NK-92 treated with Interleukin-12 subunit alpha and Interleukin-12 subunit beta, amount 100 ng/mL, for 24 hours (cell line): ENCODE results near the gene PRR14.
A peak's percentile ranks its signal among the peaks of the same experiment; 100 is the strongest.

Experiments used
- DNase-seq: peaks from one replicate; lab custom pipeline; 2025; lab: John Stamatoyannopoulos, UW

The PRR14 gene

GRCh38 chr16:30659507-30660423, 9.0 kb downstream of the PRR14 start:
- peak; percentile 52 for DNase-seq

- peak; percentile 56 for DNase-seq
These were observed 9.9 kb downstream of the PRR14 start for GRCh38 chr16:30660424-30661261.

- DNase-seq, result no peak
These were observed 11.7 kb downstream of the PRR14 start for GRCh38 chr16:30662449-30662848.

GRCh38 chr16:30663038-30663437, 12.3 kb downstream of the PRR14 start:
- no peak for DNase-seq

- DNase-seq, result no peak
These were observed 13.1 kb downstream of the PRR14 start for GRCh38 chr16:30663820-30664219.

- DNase-seq, result no peak
These were observed 13.9 kb downstream of the PRR14 start for GRCh38 chr16:30664616-30665109.

GRCh38 chr16:30665155-30665829, 14.5 kb downstream of the PRR14 start:
- no peak for DNase-seq

GRCh38 chr16:30665830-30666190, 15.1 kb downstream of the PRR14 start:
- DNase-seq, result no peak

- no peak for DNase-seq
These were observed 15.9 kb downstream of the PRR14 start for GRCh38 chr16:30666681-30667080.

GRCh38 chr16:30667361-30667905, 16.7 kb downstream of the PRR14 start:
- DNase-seq, result no peak

GRCh38 chr16:30668393-30668792, 17.6 kb downstream of the PRR14 start:
- DNase-seq, result no peak

- no peak for DNase-seq
These were observed 18.5 kb downstream of the PRR14 start for GRCh38 chr16:30669026-30669902.

- no peak for DNase-seq
These were observed 19.4 kb downstream of the PRR14 start for GRCh38 chr16:30669903-30670824.

GRCh38 chr16:30675143-30675542, 24.4 kb downstream of the PRR14 start:
- DNase-seq, result no peak

GRCh38 chr16:30677931-30678585, 27.3 kb downstream of the PRR14 start:
- DNase-seq, result no peak

GRCh38 chr16:30678586-30678970, 27.8 kb downstream of the PRR14 start:
- no peak for DNase-seq

- no peak for DNase-seq
These were observed 29.6 kb downstream of the PRR14 start for GRCh38 chr16:30680326-30680725.

GRCh38 chr16:30688701-30689100, 37.9 kb downstream of the PRR14 start:
- DNase-seq, result no peak

GRCh38 chr16:30691907-30692306, 41.1 kb downstream of the PRR14 start:
- no peak for DNase-seq
